PC-3 (cell line): ENCODE data around the gene REEP6. TPM values are rescaled to one million over a fixed set of nuclear protein-coding genes. Genes with fewer than 3 reads are reported as not detected.

Experiments
- ATAC-seq: fragments of 200-7000 bp; cut with Tn5 transposase; 2 replicates; pipeline ENCODE4 v1.9.1; 2020; ENCODE audit warnings: mild to moderate bottlenecking, moderate library complexity
- BruUV-seq: library from RNA; stranded (reverse); fragments of 400-500 nt; replicated peaks from 2 replicates; lab custom pipeline; 2021; lab: Mats Ljungman, UMichigan
- CTCF ChIA-PET: fragments of 300-600 bp; sonication (Branson Sonifier 250); formaldehyde crosslinking; loops from one replicate; lab custom pipeline; 2022; ENCODE audit warnings: antibody characterized with exemption; lab: Charles Lee
- POLR2A ChIA-PET: fragments of 300-600 bp; sonication (Branson Sonifier 250); formaldehyde crosslinking; loops from one replicate; lab custom pipeline; 2022; ENCODE audit warnings: antibody characterized with exemption; ENCODE audit not compliant: unreplicated experiment; lab: Charles Lee
- DNase-seq: peaks from one replicate; pipeline ENCODE4 v3.0.0-alpha.2; 2015
- H2AFZ ChIP-seq: fragments of 300-600 bp; sonication (generic); 2 replicates; pipeline ENCODE4 v1.6.0; 2016; ENCODE audit warnings: antibody characterized with exemption, low read length
- H3F3A ChIP-seq: fragments of 300-600 bp; sonication (generic); one replicate; pipeline ENCODE4 v1.6.0; 2017; ENCODE audit warnings: antibody characterized with exemption, low read length, control low read depth, mild to moderate bottlenecking; ENCODE audit not compliant: unreplicated experiment
- H3K27ac ChIP-seq: fragments of 300-600 bp; sonication (generic); 2 replicates; pipeline ENCODE4 v1.5.1; 2016; ENCODE audit warnings: mild to moderate bottlenecking, low read length
- H3K27me3 ChIP-seq: fragments of 300-600 bp; sonication (generic); 2 replicates; pipeline ENCODE4 v1.6.1; 2016; ENCODE audit warnings: low read length, mixed read lengths
- H3K36me3 ChIP-seq: fragments of 300-600 bp; sonication (generic); 2 replicates; pipeline ENCODE4 v1.6.1; 2016; ENCODE audit warnings: low read depth, mixed run types, low read length, mixed read lengths
- H3K4me1 ChIP-seq: fragments of 300-600 bp; sonication (generic); 2 replicates; pipeline ENCODE4 v1.5.1; 2016; ENCODE audit warnings: low read length; ENCODE audit not compliant: insufficient read depth
- H3K4me2 ChIP-seq: fragments of 300-600 bp; sonication (generic); 2 replicates; pipeline ENCODE4 v1.6.0; 2016; ENCODE audit warnings: low read length
- H3K4me3 ChIP-seq: fragments of 300-600 bp; sonication (generic); 2 replicates; pipeline ENCODE4 v1.5.1; 2016; ENCODE audit warnings: mild to moderate bottlenecking, low read length, mixed read lengths
- H3K79me2 ChIP-seq: fragments of 300-600 bp; sonication (generic); 2 replicates; pipeline ENCODE4 v1.6.1; 2017; ENCODE audit warnings: low read length, mixed read lengths
- H3K9ac ChIP-seq: fragments of 300-600 bp; sonication (generic); 2 replicates; pipeline ENCODE4 v1.6.0; 2016; ENCODE audit warnings: mild to moderate bottlenecking, low read length
- H3K9me2 ChIP-seq: fragments of 300-600 bp; sonication (generic); replicated peaks from 2 replicates; pipeline ENCODE4 v1.6.1; 2016; ENCODE audit warnings: mixed run types, low read length, mixed read lengths
- H3K9me3 ChIP-seq: fragments of 300-600 bp; sonication (generic); 2 replicates; pipeline ENCODE4 v1.6.1; 2016; ENCODE audit warnings: low read length, mixed read lengths
- H4K20me1 ChIP-seq: fragments of 300-600 bp; sonication (generic); 2 replicates; pipeline ENCODE4 v1.6.1; 2016; ENCODE audit warnings: low read length, mixed read lengths
- EZH2 ChIP-seq: fragments of 300-600 bp; sonication (generic); IDR thresholded peaks from one replicate; pipeline ENCODE4 v1.6.1; 2017; ENCODE audit warnings: antibody characterized with exemption, mild to moderate bottlenecking, low read length; ENCODE audit not compliant: unreplicated experiment
- EZH2phosphoT487 ChIP-seq: fragments of 300-600 bp; sonication (generic); IDR thresholded peaks from 2 replicates; pipeline ENCODE4 v1.6.1; 2018; ENCODE audit warnings: mild to moderate bottlenecking, antibody characterized with exemption, low read length, borderline replicate concordance
- intact Hi-C: fragments of 100-400 bp; cut with micrococcal nuclease; formaldehyde crosslinking; loops from 2 replicates; pipeline ENCODE4 v1.9.0; 2023
- total RNA-seq: library from RNA; depleted of rRNA; stranded (reverse); fragments of >200 nt; gene quantifications from 2 replicates; pipeline ENCODE4 v1.2.3, GENCODE V29; 2014
- TF ChIP-seq, protein P1 (sequence below): fragments of 300-600 bp; sonication (generic); conservative IDR thresholded peaks from 2 replicates; pipeline ENCODE4 v1.5.1; 2017; ENCODE audit warnings: antibody characterized with exemption, low read depth, mild to moderate bottlenecking, low read length

The REEP6 gene
- total RNA-seq, 1 experiment from 2014 or later: 27.2 TPM

GRCh38 chr19:1449467-1450442 lies 41.2 kb upstream of the REEP6 start, which contains the start of gene APC2:
Gene APC2, plus strand, starts transcription at chr19:1450121. Its CDS starts 2,881 bp downstream, at chr19:1453002.
- ChIA-PET CTCF (no interaction called here), POLR2A (no interaction called here)
- Histone ChIP-seq H3K4me2 (no peak within 1 kb of the TSS), H3K4me3 (no peak within 1 kb of the TSS), H3K27ac (no peak within 1 kb of the TSS), H3K4me1 (0 out of 2 replicates have a peak, but pooled peaks cover 4% of the 10 kb centered on the region), H3K79me2 (no peaks in the 10 kb centered on the region), H2AFZ (no peak within 1 kb of the TSS), H3F3A (no peaks in the 10 kb centered on the region), H3K9me2 (no peaks in the 10 kb centered on the region), H3K27me3 (peaks cover 15% of the 10 kb centered on the region), H3K9ac (no peak within 1 kb of the TSS), H3K36me3 (no peaks in the 10 kb centered on the region), H3K9me3 (no peaks in the 10 kb centered on the region), H4K20me1 (no peaks in the 10 kb centered on the region)
- no peak for TF ChIP-seq EZH2phosphoT487
- ATAC-seq: no peak
- no peak for DNase-seq
- intact Hi-C loops: no loop called here
- BruUV-seq: no TSS peak

DNA sequence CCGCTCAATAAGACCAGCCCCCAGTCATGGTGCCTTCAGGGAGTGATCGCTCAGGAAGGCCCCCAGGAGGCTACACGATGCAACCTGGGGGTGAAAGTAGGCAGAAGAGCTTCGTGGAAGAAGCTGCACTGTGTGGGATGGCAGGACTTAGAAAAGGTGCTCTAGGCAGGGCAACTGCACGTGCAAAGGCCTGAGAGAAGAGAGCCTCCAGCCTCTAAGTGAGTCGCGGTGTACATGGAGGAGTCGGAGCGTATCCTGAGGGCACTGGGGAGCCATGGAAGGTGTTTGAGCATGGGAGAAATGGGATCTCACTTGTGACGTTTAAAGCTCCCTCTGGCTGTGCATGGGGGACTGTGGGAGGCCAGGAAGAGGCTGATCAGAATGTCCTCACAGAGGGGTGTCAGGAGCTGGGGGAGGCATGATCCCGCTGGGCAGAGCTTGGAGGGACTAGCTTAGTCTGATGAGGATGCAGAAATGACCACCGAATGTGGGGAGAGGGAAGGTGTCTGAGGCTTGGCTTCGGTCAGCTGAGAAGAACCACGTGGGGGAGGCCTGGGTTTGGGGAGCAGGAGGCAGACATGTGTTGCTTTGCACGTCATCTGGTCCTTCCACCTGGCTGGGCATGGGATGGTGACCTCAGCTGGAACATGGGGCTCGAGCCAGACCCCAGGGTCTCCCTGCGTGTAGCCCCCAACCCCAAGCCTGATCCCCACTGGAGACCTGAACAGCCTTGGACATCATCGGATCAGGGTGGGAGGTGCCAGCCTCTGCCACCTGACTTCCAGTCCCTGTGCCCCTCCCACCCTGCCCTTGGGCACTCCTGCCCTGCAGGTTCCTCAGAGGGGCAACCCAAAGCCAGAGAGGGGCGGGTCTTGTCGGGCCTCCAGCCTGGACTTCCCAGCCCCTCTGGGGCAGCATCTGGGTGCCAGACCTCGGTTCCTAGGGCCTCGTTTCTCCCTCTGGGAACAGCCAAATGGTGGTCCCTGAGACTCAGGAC lies 39.9 kb upstream of the REEP6 start:
- H3K9me2 ChIP-seq: no peaks in the 10 kb centered on the region
- DNase-seq (no peak), ATAC-seq (no peak)
- CTCF ChIA-PET: no interaction called here
- H3K9me3 ChIP-seq: no peaks in the 10 kb centered on the region
- H3F3A ChIP-seq: no peaks in the 10 kb centered on the region
- no peak overlapping the region for H3K4me2 ChIP-seq
- H4K20me1 ChIP-seq: no peaks in the 10 kb centered on the region
- H3K79me2 ChIP-seq: no peaks in the 10 kb centered on the region
- peaks cover 15% of the 10 kb centered on the region for H3K27me3 ChIP-seq
- no peaks in the 10 kb centered on the region for H3K36me3 ChIP-seq
- no TSS peak for BruUV-seq
- POLR2A ChIA-PET: no interaction called here
- intact Hi-C loops: no loop called here
- no peak overlapping the region for H3K9ac ChIP-seq
- TF ChIP-seq, protein P1, sequence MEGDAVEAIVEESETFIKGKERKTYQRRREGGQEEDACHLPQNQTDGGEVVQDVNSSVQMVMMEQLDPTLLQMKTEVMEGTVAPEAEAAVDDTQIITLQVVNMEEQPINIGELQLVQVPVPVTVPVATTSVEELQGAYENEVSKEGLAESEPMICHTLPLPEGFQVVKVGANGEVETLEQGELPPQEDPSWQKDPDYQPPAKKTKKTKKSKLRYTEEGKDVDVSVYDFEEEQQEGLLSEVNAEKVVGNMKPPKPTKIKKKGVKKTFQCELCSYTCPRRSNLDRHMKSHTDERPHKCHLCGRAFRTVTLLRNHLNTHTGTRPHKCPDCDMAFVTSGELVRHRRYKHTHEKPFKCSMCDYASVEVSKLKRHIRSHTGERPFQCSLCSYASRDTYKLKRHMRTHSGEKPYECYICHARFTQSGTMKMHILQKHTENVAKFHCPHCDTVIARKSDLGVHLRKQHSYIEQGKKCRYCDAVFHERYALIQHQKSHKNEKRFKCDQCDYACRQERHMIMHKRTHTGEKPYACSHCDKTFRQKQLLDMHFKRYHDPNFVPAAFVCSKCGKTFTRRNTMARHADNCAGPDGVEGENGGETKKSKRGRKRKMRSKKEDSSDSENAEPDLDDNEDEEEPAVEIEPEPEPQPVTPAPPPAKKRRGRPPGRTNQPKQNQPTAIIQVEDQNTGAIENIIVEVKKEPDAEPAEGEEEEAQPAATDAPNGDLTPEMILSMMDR: no peak
- no peak for TF ChIP-seq EZH2phosphoT487
- no peak for TF ChIP-seq EZH2
- no peak overlapping the region for H3K27ac ChIP-seq
- H3K4me1 ChIP-seq: peaks cover 10% of the 10 kb centered on the region; the same call in 1 of the 2 replicates
- H3K4me3 ChIP-seq: no peak overlapping the region
- H2AFZ ChIP-seq: no peak overlapping the region
